Stimulated activated CD4-positive, alpha-beta T cell treated with anti-CD3 and anti-CD28 coated beads, TNF-alpha, amount 100 ng/mL, for 24 hours (primary cell): ENCODE measurements around the gene KPNB1.

Experiments used
- DNase-seq, 3 experiments: peaks; one replicate each; pipeline ENCODE4 v3.0.0-alpha.2; 2020; ENCODE audit warnings: low read depth in 3 of 3

KPNB1 gene

GRCh38 chr17:47636273-47637030, 13.3 kb upstream of the KPNB1 start:
- DNase-seq: no peak

- DNase-seq: no peak
These were observed 10.8 kb upstream of the KPNB1 start for GRCh38 chr17:47638903-47639302.

- no peak for DNase-seq
These were observed 9.6 kb upstream of the KPNB1 start for GRCh38 chr17:47640076-47640475.

- DNase-seq: no peak
These were observed 8.5 kb upstream of the KPNB1 start for GRCh38 chr17:47641202-47641601.

GRCh38 chr17:47643116-47643515, 6.6 kb upstream of the KPNB1 start:
- no peak for DNase-seq

- DNase-seq: no peak
These were observed 5.4 kb upstream of the KPNB1 start for GRCh38 chr17:47644324-47644723.

- no peak for DNase-seq
These were observed 329 bp downstream of the KPNB1 start for GRCh38 chr17:47649972-47650524.

GRCh38 chr17:47650525-47651522, 1.1 kb downstream of the KPNB1 start:
- peak; percentile 88 to 96 (median 90) for DNase-seq

GRCh38 chr17:47651704-47652103, 2.0 kb downstream of the KPNB1 start:
- DNase-seq: no peak

GRCh38 chr17:47652570-47652969, 2.9 kb downstream of the KPNB1 start:
- DNase-seq: no peak

- no peak for DNase-seq
These were observed 3.7 kb downstream of the KPNB1 start for GRCh38 chr17:47653442-47653841.

- DNase-seq: no peak
These were observed 5.3 kb downstream of the KPNB1 start for GRCh38 chr17:47654991-47655390.

- no peak for DNase-seq
These were observed 10.4 kb downstream of the KPNB1 start for GRCh38 chr17:47660064-47660492.

GRCh38 chr17:47663912-47664623, 14.3 kb downstream of the KPNB1 start:
- peak; percentile 20 to 51 (median 39) for DNase-seq

- DNase-seq: no peak
These were observed 14.9 kb downstream of the KPNB1 start for GRCh38 chr17:47664624-47664941.

GRCh38 chr17:47665655-47666054, 15.9 kb downstream of the KPNB1 start:
- no peak for DNase-seq

- DNase-seq: no peak
These were observed 19.4 kb downstream of the KPNB1 start for GRCh38 chr17:47669081-47669480.

- DNase-seq: no peak
These were observed 20.3 kb downstream of the KPNB1 start for GRCh38 chr17:47670064-47670463.

GRCh38 chr17:47674499-47674898, 24.8 kb downstream of the KPNB1 start:
- no peak for DNase-seq

- DNase-seq: no peak
These were observed 25.9 kb downstream of the KPNB1 start for GRCh38 chr17:47675380-47676198.

GRCh38 chr17:47676199-47676472, 26.4 kb downstream of the KPNB1 start:
- DNase-seq: no peak
